Measurements from ENCODE around the gene KIF2A. TPM values are rescaled to one million over a fixed set of nuclear protein-coding genes. Genes with fewer than 3 reads are reported as not detected.

KIF2A gene
- total and polyA plus RNA-seq, 7 donors = 1.4 to 10.6 (median 8.4) TPM

- Histone ChIP-seq H3K4me1 (no peaks in the 10 kb centered on the region), H3K4me3 (no peak overlapping the region), H3K36me3 (ENCODE audit: insufficient read depth in 1 of 2, low read depth in 1 of 2) (no peaks in the 10 kb centered on the region), H3K27ac (no peak overlapping the region), H3K9me3 (no peaks in the 10 kb centered on the region), H3K27me3 (ENCODE audit: insufficient read depth in 3 of 3, low read length in 2 of 3) (no peaks in the 10 kb centered on the region)
- intact Hi-C loops (cut with DNase I) = no loop called here
- TF ChIP-seq, protein P1, sequence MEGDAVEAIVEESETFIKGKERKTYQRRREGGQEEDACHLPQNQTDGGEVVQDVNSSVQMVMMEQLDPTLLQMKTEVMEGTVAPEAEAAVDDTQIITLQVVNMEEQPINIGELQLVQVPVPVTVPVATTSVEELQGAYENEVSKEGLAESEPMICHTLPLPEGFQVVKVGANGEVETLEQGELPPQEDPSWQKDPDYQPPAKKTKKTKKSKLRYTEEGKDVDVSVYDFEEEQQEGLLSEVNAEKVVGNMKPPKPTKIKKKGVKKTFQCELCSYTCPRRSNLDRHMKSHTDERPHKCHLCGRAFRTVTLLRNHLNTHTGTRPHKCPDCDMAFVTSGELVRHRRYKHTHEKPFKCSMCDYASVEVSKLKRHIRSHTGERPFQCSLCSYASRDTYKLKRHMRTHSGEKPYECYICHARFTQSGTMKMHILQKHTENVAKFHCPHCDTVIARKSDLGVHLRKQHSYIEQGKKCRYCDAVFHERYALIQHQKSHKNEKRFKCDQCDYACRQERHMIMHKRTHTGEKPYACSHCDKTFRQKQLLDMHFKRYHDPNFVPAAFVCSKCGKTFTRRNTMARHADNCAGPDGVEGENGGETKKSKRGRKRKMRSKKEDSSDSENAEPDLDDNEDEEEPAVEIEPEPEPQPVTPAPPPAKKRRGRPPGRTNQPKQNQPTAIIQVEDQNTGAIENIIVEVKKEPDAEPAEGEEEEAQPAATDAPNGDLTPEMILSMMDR (IDR thresholded peaks at IDR 0.05) = no peak
- DNase-seq (no peak), ATAC-seq (no peak)
- 79 to 82% (median 79%) methylated on average over 3 of the region's 3 CpGs for WGBS, 3 donors
Measured at GRCh38 chr5:62281411-62281810, 24.6 kb upstream of the KIF2A start.

- Histone ChIP-seq H3K4me1 (no peaks in the 10 kb centered on the region), H3K36me3 (ENCODE audit: insufficient read depth in 1 of 2, low read depth in 1 of 2) (no peaks in the 10 kb centered on the region), H3K9me3 (no peaks in the 10 kb centered on the region), H3K27ac (no peak overlapping the region), H3K4me3 (no peak overlapping the region), H3K27me3 (ENCODE audit: insufficient read depth in 3 of 3, low read length in 2 of 3) (no peaks in the 10 kb centered on the region)
- no peak for ATAC-seq
- intact Hi-C loops (cut with DNase I) = no loop called here
- WGBS, 3 donors = 49 to 59% (median 54%) methylated on average over 5 of the region's 5 CpGs
- DNase-seq = no peak
- TF ChIP-seq, protein P1 (IDR thresholded peaks at IDR 0.05) = no peak
Measured at GRCh38 chr5:62282064-62282463, 23.9 kb upstream of the KIF2A start.

DNA sequence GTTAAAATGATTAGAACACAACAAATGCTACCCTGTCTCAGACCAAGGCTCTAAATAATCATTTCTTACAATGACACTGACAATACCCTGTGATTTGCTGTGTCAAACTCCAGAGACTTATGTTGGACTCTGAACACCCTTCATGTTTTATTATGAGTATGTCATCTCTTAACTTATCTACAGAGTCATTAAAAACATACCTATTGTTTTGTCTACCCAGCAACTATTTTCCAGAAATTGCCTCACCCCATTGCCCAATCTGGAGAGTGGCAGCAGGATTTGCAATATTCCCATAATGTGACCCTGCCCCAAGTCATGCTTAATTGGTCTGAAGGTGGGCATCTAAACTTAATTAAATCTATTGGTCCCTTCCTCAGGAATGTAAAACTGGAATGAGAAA is 23.0 kb upstream of the KIF2A start:
- Histone ChIP-seq H3K27me3 (ENCODE audit: insufficient read depth in 3 of 3, low read length in 2 of 3) (no peaks in the 10 kb centered on the region), H3K36me3 (ENCODE audit: insufficient read depth in 1 of 2, low read depth in 1 of 2) (no peaks in the 10 kb centered on the region), H3K4me1 (no peaks in the 10 kb centered on the region), H3K9me3 (no peaks in the 10 kb centered on the region), H3K27ac (no peak overlapping the region), H3K4me3 (no peak overlapping the region)
- no peak for DNase-seq
- intact Hi-C loops (cut with DNase I) = no loop called here
- TF ChIP-seq, protein P1 (IDR thresholded peaks at IDR 0.05) = no peak
- ATAC-seq = no peak

GRCh38 chr5:62283861-62284260 is 22.1 kb upstream of the KIF2A start:
- 61 to 84% (median 65%) methylated on average over 2 of the region's 2 CpGs for WGBS, 3 donors
- no peak for DNase-seq
- intact Hi-C loops (cut with DNase I) = no loop called here
- Histone ChIP-seq H3K27ac (no peak overlapping the region), H3K36me3 (ENCODE audit: insufficient read depth in 1 of 2, low read depth in 1 of 2) (no peaks in the 10 kb centered on the region), H3K4me1 (no peaks in the 10 kb centered on the region), H3K9me3 (no peaks in the 10 kb centered on the region), H3K27me3 (ENCODE audit: insufficient read depth in 3 of 3, low read length in 2 of 3) (no peaks in the 10 kb centered on the region), H3K4me3 (no peak overlapping the region)
- ATAC-seq = no peak
- TF ChIP-seq, protein P1 (IDR thresholded peaks at IDR 0.05) = no peak
